ENCODE results near the gene CFAP92. TPM values are rescaled to one million over a fixed set of nuclear protein-coding genes. Genes with fewer than 3 reads are reported as not detected.

Gene CFAP92, protein sequence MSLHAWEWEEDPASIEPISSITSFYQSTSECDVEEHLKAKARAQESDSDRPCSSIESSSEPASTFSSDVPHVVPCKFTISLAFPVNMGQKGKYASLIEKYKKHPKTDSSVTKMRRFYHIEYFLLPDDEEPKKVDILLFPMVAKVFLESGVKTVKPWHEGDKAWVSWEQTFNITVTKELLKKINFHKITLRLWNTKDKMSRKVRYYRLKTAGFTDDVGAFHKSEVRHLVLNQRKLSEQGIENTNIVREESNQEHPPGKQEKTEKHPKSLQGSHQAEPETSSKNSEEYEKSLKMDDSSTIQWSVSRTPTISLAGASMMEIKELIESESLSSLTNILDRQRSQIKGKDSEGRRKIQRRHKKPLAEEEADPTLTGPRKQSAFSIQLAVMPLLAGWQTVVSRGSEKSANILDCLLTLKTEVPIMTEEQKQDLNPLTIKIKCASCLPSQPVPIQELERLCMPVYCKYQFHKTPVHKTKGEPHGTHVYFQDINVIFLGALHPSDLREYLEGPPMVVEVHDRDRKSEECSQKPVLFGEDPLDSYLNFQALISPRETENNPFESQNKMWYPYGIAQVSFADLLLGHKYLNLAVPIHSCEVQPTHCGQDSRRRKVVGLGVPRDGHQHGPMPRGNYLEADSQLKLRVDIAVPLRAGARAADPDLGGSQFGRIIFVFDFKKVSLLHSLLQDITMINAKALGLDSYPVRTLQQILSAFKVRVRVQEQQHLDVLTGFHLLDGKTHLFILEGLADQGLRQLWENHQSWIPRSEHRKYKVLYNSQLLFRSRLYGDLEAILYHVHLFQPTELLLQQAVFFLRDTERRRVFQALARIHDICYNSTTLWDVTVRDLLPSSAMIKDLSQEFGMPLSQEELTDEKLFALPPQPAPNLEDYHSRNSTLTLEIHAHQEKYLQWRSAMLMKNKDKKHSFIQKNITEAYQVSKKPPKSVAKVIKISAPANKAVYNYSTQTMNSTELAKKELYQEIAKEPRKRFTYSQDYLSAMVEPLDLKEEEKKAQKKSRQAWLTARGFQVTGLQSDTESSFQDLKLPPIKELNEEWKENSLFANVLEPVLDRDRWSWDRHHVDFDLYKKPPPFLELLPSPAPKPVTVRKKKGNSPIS
- total RNA-seq, result 0.39 TPM in 1 of 2 replicates, not detected in the other

GRCh38 chr3:128993461-128994172 is at the start of gene CFAP92:
Gene CFAP92, minus strand, starts transcription at chr3:128994076. Its CDS starts 772 bp downstream, at chr3:128993304.

GRCh38 chr3:129001101-129001805 is 7.4 kb upstream of the CFAP92 start, which contains the start of gene EFCC1:
Gene EFCC1, plus strand, starts transcription at chr3:129001304. Its CDS starts 325 bp downstream, at chr3:129001629.

DNA sequence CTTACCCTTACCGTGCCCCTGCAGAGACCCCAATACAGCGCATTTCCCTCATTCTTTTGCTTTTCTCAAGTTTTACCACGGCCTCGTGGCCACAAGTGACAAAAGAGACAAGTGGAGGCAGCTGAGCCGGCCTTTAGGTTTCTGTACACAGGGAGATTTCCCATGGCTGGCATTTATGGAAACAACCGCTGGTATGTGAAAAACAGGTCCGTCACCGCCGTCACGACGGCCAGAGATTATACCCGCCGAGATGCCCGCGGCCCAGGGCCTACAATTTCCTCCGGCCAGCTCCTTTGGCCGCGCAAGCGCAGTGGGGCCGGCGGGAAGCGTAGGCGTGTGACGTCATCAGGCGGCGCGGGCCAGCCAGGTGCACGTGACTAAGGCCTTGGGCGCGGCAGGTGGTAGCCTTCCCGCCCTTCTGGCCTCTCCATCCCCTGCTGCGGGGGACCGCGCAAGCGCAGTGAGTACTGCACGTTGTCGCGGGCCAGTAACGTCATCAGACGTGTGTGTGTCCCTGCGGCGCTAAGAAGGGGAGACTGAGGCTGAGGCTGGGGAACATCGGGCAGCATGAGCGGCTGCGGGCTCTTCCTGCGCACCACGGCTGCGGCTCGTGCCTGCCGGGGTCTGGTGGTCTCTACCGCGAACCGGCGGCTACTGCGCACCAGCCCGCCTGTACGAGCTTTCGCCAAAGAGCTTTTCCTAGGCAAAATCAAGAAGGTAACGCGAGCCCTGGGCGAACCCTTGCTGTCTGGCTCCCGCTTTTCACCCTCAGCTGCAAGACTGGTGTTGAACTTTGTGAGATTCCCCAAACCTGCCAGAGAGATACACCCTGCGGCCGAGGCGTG is 114.5 kb downstream of the CFAP92 start, which contains the start of gene ACAD9:
TSS of gene ACAD9 (plus strand) at position 496 of the 845 bp plus-strand sequence. CDS start at position 568, 72 bp downstream.

Small RNAs within 50 kb of the gene (small RNA-seq; reads per million reads assigned to genes)
- not detected for gene AC112484.4

Other genes with a start within 250 kb of the CFAP92 start
- 48.3 and 51.1 TPM in 2 replicates for gene ACAD9, start 114.5 kb downstream of the CFAP92 start, total RNA-seq
- gene EFCC1, start 7.2 kb upstream of the CFAP92 start, total RNA-seq, result not detected in 2 replicates
- not detected in 2 replicates for gene GP9, start 66.7 kb upstream of the CFAP92 start, total RNA-seq
- 16.1 and 22.0 TPM in 2 replicates for gene RAB43, start 127.7 kb upstream of the CFAP92 start, total RNA-seq
- 18.1 and 27.5 TPM in 2 replicates for gene ISY1, start 167.0 kb upstream of the CFAP92 start, total RNA-seq
- gene CNBP, start 189.8 kb upstream of the CFAP92 start, total RNA-seq, result 319 and 336 TPM in 2 replicates

All from placental epithelial cell (primary cell).